IPS-18c (cell line): ENCODE measurements around the gene SMIM24.

ENCODE experiments used
- H3K4me3 ChIP-seq: 2 replicates; pipeline ENCODE4 v1.7.0; 2013; ENCODE audit warnings: low read depth, mild to moderate bottlenecking, low read length, moderate library complexity; ENCODE audit not compliant: insufficient read depth
- H3K9me3 ChIP-seq: one replicate; pipeline ENCODE4 v1.6.1; 2013; ENCODE audit warnings: mild to moderate bottlenecking, low read length, moderate library complexity; ENCODE audit not compliant: control insufficient read depth, insufficient read depth

The SMIM24 gene

DNA sequence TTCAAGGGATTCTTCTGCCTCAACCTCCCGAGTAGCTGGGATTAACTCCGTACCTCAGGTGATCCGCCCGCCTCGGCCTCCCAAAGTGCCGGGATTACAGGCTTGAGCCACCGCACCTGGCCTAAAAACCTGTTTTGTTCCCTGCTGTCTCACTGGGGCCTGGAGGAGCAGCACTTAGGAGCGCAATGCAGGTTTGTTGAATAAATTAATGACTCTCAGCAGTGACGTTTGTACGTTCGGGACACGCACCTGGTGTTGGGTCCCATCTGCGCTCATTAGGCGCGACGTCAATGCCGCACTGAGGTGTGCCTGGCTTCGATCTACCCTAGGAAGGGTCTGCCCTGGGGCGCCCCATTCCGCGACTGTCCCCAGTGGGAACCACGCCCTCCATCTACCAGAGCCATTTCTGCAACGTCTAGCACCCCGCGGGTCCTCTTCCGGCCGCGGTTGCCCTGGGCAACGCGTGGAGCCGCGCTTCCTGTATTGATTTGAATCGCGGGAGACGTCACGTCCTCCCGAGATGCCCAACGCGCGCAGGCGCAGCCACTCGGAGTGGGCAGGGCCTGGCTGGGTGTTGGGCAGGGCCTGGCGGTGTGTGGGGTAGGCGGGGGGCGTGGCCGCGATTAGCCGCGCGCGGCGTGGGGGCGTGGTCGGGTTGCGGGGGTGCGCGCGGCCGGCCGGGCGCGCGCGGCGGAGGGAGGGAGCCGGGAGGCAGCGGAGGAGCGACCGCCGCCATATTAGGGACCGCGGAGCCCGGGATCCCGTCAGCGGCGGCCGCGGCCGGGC lies 25.5 kb upstream of the SMIM24 start, which contains the start of gene FZR1:
Gene FZR1, plus strand, starts transcription at position 714 of the 786 bp plus-strand sequence. CDS start 16,679 bp downstream, outside the sequence.
- Histone ChIP-seq H3K4me3 (peak within 1 kb of the TSS; percentile 85), H3K9me3 (no peaks in the 10 kb centered on the region)

DNA sequence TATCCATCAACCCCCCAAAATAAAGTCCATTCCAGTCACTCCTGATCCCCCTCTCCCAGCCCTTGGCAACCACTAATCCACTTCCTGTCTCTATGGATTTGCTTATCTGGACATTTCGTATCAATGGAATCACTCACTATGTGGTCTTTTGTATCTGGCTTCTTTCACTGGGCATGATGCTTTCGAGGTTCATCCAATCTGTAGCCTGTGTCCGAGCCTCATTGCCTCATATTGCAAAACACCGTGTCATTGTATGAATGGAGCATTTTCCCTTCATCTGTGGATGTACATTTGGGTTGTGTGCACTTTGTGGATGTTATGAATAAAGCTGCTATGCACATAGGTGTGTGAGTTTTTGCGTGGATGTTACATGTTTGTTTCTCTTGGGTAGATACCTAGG lies 24.4 kb upstream of the SMIM24 start:
- Histone ChIP-seq H3K4me3 (no peak overlapping the region), H3K9me3 (no peaks in the 10 kb centered on the region)

DNA sequence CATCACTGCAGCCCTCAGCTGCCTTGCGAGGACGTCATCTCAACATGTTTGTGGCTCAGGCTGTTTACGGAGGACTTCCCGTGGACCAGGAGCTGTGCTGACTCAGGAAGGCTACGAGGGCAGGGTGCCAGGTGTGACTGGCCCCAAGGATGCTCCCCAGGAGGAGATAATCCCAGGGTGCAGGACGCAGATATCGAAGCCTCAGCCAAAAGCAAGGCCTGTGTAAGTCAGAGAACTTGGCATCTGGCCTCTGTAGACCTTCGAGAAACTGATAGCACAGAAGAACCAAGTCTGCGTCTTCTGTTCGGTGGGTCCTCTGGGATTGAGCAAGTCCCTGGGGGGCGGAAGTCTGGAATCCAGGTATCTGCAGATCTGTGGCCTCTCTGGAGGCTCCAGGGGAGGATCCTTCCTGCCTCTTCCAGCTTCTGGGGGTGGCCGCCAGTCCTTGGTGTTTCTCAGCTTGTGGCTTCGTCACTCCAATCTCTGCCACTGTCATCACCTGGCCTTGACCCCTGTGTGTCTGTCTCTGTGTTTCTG lies 22.8 kb upstream of the SMIM24 start:
- Histone ChIP-seq H3K9me3 (no peaks in the 10 kb centered on the region), H3K4me3 (no peak overlapping the region)

DNA sequence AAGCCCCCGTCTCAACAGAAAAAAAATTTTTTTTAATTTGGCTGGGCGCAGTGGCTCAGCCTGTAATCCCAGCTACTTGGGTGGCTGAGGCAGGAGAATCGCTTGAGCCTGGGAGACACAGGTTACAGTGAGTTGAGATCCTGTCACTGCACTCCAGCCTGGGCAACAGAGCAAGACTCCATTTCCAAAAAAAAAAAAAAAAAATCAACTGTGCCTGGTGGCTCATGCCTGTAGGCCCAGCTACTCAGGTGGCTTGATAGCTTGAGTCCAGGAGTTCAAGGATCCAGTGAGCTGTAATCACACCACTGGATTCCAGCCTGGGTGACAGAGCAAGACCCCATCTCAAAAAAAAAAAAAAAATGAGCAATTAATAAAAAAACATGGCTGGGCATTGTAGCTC lies 21.5 kb upstream of the SMIM24 start:
- H3K4me3 ChIP-seq = no peak overlapping the region
- no peaks in the 10 kb centered on the region for H3K9me3 ChIP-seq

DNA sequence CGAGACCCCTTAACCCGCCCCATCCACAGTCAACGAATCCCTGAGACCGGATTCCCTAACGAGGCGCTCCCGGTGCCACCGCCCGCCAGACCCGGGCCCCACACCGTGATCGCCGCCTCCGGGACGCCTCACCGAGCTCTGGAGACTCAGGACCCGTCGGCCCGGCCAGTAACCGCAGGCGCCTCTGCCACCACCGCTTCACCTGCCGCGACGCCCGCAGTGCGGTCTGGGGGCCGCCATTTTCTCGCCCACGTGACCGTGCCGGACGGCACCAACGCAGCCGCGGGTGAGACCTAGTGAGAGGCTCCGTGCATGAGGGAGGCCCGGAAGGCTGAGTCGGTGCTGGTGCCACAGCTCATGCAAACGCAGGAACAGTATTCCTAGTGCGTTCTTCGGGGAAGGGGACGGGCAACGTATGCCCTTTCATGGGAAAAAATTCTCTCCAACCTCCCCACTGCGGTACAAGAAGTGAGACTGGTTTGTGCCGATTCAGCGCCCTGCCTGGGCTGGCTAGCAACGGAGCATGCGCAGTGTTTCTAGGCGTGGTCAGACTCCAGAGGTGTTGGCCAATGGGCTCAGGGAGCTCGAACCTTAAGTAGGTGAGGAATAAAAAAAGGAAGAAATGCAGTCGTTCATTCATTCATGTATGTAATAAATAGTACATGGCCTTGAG lies 20.2 kb upstream of the SMIM24 start, which contains the start of gene DOHH:
Gene DOHH, minus strand, starts transcription at position 246 of the 673 bp plus-strand sequence. CDS start 3,860 bp downstream, outside the sequence.
- no peaks in the 10 kb centered on the region for H3K9me3 ChIP-seq
- H3K4me3 ChIP-seq = peak within 1 kb of the TSS; percentile 77

DNA sequence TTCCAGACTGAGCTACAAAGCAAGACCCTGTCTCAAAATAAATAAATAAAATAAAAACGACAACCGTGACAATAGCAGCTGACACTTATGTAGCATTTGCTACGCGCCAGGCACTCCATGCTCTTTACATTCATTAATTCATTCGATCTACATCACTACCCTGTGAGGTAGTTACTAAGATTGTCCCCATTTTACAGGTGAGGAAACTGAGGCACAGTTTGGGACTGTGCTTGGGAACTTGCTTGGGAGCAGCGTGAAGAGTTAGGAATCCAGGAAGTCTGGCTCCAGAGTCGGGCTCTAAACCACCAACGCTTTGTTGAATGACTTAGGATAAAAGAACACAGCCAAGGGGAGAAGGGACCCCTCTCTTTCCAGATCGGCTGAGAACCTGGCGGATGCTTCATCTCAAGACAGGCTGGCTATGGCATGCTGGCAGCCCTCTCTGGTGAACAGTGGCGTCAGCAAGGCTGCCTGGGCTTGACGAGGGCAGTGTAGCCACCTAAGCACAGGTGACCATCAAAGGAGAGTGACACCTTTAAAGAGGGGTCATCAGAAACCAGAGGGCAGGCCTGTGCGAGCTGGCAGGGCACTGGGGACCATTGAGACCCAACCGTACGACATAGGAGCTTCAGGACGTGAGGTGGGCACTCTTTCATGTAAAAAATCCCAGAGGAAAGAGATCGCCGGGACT lies 19.6 kb upstream of the SMIM24 start:
- H3K4me3 ChIP-seq = peak overlapping the region; percentile 77

DNA sequence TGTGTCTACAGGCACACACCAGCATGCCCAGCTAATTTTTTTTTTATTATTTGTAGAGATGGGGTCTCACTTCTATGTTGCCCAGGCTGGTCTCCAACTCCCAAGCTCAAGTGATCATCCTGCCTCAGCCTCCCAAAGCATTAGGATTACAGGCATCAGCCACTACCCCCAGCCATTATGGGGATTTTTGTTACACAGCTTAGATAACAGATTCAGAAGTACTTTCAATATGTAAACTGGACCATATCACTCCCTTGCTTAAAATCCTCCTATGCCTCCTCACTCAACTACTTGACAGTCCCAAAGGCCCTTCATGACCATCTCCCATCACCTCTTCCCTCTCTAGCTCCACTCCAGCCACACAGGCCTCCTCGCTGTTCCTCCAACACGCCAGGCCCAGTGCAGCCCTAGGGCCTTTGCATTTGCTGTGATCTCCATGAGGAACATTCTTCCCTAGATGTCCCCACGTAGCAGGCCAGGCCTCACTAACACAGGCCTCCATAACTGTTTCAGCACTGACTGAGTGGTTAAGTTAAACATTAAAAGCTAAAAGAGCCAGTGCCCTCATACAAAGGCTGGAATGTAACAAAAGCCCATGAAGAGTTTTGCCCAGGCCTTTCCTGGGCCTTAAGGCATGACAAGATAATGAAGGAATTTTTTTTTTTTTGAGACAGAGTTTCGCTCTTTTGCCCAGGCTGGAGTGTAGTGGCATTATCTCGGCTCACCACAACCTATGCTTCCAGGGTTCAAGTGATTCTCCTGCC lies 17.6 kb upstream of the SMIM24 start:
- Histone ChIP-seq H3K9me3 (no peaks in the 10 kb centered on the region), H3K4me3 (no peak overlapping the region)

More for the DNA sequence above, 19.6 kb upstream of the SMIM24 start:
- no peaks in the 10 kb centered on the region for H3K9me3 ChIP-seq

DNA sequence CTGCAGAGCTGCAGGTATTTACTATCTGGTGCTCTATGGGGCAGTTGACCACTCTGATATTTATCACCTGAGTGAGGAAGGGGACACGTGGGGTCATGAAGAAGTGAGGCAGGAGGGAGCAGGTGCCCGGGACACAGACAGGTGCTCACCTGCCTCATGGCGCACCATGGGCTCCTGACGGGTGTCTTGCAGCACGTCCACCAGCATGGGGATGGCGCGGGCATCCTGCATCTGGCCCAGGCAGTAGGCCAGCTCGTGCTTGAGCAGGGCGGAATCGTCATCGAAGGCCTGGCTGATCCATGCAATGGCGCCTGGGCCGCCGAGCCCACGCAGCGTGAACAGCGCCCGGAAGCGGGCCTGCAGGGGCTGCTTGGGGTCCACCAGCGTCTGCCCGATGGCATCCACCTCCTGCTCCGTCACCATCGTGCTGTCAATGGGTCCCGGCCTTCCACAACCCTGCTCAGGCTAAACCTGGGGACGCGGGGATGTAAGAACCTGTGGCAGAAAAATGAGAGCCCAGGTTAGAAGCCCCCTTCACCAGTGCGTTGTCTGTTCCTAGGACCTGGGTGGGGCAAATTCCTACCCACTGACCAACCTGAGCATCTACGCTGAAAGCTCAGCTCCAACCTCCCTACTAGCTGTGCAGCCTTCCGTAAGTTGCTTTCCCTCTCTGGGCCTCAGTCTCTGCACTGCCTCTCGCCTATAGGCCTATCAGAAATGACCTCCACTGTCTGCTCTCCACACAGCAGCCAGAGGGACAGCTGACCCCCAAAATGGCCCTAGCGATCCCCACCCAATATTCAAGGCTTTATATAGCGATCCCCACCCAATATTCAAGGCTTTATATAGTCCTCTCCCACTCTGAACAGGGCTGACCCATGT lies 16.3 kb upstream of the SMIM24 start:
- Histone ChIP-seq H3K4me3 (no peak overlapping the region), H3K9me3 (no peaks in the 10 kb centered on the region)

DNA sequence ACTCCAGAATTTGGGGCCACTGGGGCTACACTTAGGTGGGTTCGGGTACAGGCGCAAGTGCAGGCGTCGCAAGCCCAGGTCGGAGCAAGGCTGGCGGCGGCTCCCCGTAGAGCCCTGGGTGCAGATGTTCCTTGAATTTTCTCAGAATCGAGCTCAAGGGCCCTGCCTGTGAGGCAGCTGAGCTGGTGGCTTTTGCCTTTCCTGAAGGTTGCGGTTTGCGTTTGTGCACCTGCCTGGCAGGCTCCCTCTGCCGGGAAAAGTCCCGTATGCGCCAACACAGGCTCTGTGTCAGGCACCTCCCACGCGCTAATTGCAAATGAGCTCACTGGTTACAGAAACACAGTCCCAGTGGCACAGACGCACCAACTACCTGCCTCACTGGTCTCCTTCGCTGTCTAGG lies 14.2 kb upstream of the SMIM24 start:
- H3K9me3 ChIP-seq = no peaks in the 10 kb centered on the region
- H3K4me3 ChIP-seq = no peak overlapping the region

DNA sequence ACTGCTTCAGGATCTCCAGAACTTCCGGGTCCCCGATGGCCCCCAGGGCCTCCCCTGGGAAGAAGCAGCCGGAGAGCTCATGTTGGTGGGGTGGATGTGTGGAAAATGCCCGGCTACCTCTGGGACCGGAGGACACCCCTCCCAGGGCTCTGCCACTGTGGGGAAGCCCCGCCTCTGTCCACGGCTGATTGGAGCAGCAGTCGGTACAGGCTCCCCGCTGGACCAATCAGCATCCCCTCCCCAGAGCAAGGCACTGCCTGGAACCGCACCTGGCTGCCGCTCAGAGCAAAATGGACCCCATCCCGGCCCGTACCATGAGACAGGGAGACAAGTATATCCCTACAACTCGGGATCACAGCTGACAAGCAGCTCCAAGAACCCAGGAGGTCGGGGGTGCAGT lies 13.7 kb upstream of the SMIM24 start:
- no peak overlapping the region for H3K4me3 ChIP-seq
- H3K9me3 ChIP-seq = no peaks in the 10 kb centered on the region

DNA sequence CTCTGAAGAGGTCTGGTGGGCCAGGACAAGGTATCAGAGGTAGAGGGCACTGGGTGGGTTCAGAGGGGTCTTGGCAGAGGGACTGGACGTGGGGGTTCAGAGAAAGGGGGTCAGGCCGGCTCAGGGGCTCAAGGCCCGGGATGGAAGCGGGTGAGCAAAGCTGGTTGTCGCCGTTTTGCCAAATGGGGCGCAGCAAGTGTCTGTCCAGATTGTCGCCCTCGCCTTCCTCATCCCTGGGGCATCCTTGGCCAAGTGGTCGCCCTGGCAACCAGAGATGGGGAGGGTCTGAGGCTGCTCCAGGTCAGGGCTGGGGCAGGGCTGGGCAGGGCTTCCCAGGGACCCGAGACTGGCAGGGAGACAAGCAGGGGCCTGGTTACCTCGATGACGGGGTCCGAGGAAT lies 13.3 kb upstream of the SMIM24 start:
- Histone ChIP-seq H3K4me3 (no peak overlapping the region), H3K9me3 (no peaks in the 10 kb centered on the region)

DNA sequence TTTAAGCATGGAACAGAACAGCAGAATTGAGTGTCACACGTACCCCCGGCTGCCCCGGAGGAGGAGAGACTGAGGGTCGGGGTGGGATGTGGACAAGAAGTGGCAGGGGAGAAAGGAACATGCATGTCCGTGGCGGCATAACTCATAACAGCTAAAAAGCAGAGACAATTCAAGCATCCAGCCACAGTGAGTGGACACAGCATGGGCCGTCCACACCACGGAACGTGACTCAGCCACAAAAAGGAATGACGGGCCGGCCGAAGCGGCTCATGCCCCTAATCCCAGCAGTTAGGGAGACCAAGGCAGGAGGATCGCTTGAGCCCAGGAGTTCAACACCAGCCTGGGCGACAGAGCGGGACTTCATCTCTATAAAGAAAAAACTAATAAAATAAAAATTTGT lies 12.6 kb upstream of the SMIM24 start:
- H3K9me3 ChIP-seq = no peaks in the 10 kb centered on the region
- no peak overlapping the region for H3K4me3 ChIP-seq

DNA sequence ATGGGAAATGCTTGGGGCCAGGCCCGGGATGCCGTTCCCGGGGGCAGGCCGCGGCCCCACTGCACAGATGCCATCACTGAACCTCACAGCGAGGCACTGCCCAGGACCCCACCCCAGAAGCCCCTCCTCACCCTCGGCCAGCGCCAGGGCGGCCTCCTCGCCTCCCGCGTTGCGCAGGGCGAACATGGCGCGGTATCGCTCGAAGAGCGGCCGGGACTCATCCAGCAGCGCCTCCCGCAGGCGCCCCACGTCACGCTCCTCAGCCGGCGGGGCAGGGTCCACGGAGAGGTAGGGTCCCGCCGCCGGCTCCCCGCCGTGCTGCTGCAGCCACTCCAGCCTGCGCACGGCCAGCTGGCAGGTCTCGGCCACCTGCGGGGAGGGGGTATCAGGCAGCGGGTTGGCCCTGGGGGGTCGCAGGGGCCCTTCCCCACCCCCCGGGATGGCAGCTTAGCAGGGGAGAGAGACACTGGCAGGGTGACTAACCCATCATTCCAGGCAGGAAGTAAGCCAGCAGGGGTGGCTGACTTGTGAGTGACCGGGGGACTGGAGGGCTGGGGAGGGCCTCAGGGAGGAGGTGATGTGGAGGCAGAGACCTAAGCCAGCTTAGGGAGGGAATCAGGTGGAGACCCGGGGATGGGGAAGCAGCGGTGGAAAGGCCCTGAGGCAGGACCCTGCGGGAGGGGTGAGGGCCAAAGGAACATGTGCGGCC lies 12.0 kb upstream of the SMIM24 start:
- no peak overlapping the region for H3K4me3 ChIP-seq
- H3K9me3 ChIP-seq = no peaks in the 10 kb centered on the region

DNA sequence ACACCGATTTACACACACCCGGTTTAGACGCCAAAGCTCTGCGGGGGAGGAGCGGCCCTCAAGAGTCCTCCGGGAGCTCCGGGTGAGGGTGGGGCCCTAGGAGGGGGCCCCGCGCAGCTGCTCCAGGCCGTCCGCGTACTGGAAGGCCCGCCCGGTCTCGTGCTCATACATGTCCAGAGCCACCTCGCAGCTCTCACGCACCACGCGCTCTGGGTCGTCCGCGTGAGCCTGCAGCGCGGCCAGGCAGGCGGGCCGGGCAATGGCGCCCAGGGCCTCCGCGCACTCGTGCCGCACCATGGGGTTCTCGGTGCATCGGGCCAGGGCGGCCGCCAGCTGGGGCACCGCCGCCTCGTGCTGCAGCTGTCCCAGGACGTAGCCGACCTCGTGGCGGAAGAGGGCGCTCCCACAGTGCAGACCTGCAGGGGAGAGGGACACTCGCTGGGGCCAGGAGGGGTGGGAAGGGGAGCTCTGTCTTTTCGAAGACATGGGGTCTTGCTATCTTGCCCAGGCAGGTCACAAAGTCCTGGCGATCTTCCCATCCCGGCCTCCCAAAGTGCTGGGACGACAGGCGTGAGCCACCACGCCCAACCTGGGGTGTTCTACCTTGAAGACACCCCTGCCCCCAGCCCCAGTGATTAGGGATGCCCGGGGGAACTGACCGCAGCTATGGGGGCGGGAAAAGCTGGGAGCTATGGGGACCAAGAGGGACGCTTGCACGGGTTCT lies 11.2 kb upstream of the SMIM24 start:
- H3K4me3 ChIP-seq = no peak overlapping the region

DNA sequence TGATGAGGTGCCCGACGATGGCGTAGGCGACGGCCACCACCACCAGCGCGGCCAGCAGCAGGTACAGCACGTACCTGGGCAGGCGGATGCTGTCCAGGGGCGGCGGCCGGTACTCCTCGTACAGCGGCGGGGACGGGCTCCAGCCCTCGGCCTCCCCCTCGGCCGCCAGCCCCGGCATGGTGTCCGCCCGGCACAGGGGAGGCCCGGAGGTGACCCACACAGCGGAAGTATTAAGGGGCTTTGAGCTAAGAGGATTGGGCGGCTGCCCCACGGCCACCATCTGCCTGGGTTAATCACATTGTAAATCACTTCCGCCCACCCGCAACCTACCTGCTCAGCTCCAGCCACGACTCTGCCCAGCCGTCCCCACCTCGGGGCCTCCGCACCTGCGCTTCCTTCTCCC lies 2.9 kb upstream of the SMIM24 start, which contains the start of gene SMIM44:
Gene SMIM44, minus strand, starts transcription at position 216 of the 403 bp plus-strand sequence. Its CDS starts 38 bp downstream, at position 178.
- Histone ChIP-seq H3K9me3 (no peaks in the 10 kb centered on the region), H3K4me3 (no peak within 1 kb of the TSS)

More for the DNA sequence above, 11.2 kb upstream of the SMIM24 start:
- H3K9me3 ChIP-seq = no peaks in the 10 kb centered on the region
